Endothelial cell of umbilical vein (primary cell): Measurements from ENCODE around the gene ANKS1A. TPM values are rescaled to one million over a fixed set of nuclear protein-coding genes. Genes with fewer than 3 reads are reported as not detected.

Experiments used
- BruUV-seq: library from RNA; stranded (reverse); fragments of 400-500 nt; replicated peaks from 2 replicates; lab custom pipeline; 2021; lab: Mats Ljungman, UMichigan
- CTCF ChIA-PET: fragments of 300-600, 350-600 bp; sonication (Branson Sonifier 250); formaldehyde crosslinking; loops from one replicate; lab custom pipeline; 2021; ENCODE audit warnings: antibody characterized with exemption, inconsistent platforms; lab: Charles Lee
- POLR2A ChIA-PET: fragments of 300-600, 350-600 bp; sonication (Branson Sonifier 250); formaldehyde crosslinking; loops from one replicate; lab custom pipeline; 2021; ENCODE audit warnings: antibody characterized with exemption, inconsistent platforms; lab: Charles Lee
- DNase-seq: peaks from one replicate; pipeline ENCODE4 v3.0.0-alpha.2; 2011; ENCODE audit warnings: low read depth, low spot score
- FAIRE-seq: peaks from 2 replicates; lab custom pipeline; 2011; peaks lifted over from hg19 to GRCh38; lab: Jason Lieb, UNC
- H2AFZ ChIP-seq: 2 replicates; pipeline ENCODE4 v1.6.0; 2012; ENCODE audit warnings: low read depth, low read length, control low read depth, inconsistent platforms
- H3K27ac ChIP-seq: 2 replicates; pipeline ENCODE4 v1.5.1; 2011; ENCODE audit warnings: low read depth, mild to moderate bottlenecking, control low read depth, low read length, moderate library complexity; ENCODE audit not compliant: insufficient read depth
- H3K27me3 ChIP-seq, 2 experiments: 2 replicates each; pipeline versions ENCODE4 v1.6.0 to v1.6.1; 2011; ENCODE audit warnings: low read length in 2 of 2, mixed read lengths in 1 of 2; ENCODE audit not compliant: control insufficient read depth in 2 of 2, insufficient read depth in 2 of 2
- H3K36me3 ChIP-seq, 2 experiments: 2 replicates in 1 of 2; 3 replicates in 1 of 2; pipeline ENCODE4 v1.5.1; 2011; ENCODE audit warnings: low read length in 2 of 2, mild to moderate bottlenecking in 1 of 2, moderate library complexity in 1 of 2; ENCODE audit not compliant: control insufficient read depth in 2 of 2, insufficient read depth in 2 of 2; ENCODE audit errors: extremely low read depth in 1 of 2
- H3K4me1 ChIP-seq: 3 replicates; pipeline ENCODE4 v1.5.1; 2011; ENCODE audit warnings: mild to moderate bottlenecking, low read length; ENCODE audit not compliant: control insufficient read depth, insufficient read depth; ENCODE audit errors: extremely low read depth
- H3K4me2 ChIP-seq: 2 replicates; pipeline ENCODE4 v1.6.1; 2011; ENCODE audit warnings: low read length, control low read depth, mixed read lengths; ENCODE audit not compliant: insufficient read depth
- H3K4me3 ChIP-seq, 3 experiments: fragments of 200-600 bp in 1 of 3; sonication (generic), shearing (Covaris generic) in 1 of 3; replicated peaks in 1 of 3; 2 replicates each; pipeline ENCODE4 v1.5.1; 2011 to 2016; ENCODE audit warnings: control low read depth in 3 of 3, low read length in 3 of 3, mild to moderate bottlenecking in 2 of 3, inconsistent platforms in 1 of 3, low read depth in 1 of 3, moderate library complexity in 1 of 3; ENCODE audit not compliant: insufficient read depth in 1 of 3
- H3K79me2 ChIP-seq: 2 replicates; pipeline ENCODE4 v1.6.0; 2012; ENCODE audit warnings: low read length, inconsistent platforms; ENCODE audit not compliant: control insufficient read depth, insufficient read depth
- H3K9ac ChIP-seq: replicated peaks from 2 replicates; pipeline ENCODE3; 2011; ENCODE audit warnings: low read length, control low read depth; ENCODE audit not compliant: insufficient read depth; ENCODE audit errors: extremely low read depth
- H3K9me1 ChIP-seq: replicated peaks from 3 replicates; pipeline ENCODE4 v1.6.0; 2011; ENCODE audit warnings: mild to moderate bottlenecking, low read length; ENCODE audit not compliant: control insufficient read depth, insufficient read depth; ENCODE audit errors: extremely low read depth
- H3K9me3 ChIP-seq: replicated peaks from 2 replicates; pipeline ENCODE4 v1.5.1; 2012; ENCODE audit warnings: low read length, inconsistent platforms; ENCODE audit not compliant: control insufficient read depth, insufficient read depth
- H4K20me1 ChIP-seq: replicated peaks from 2 replicates; pipeline ENCODE3; 2011; ENCODE audit warnings: mild to moderate bottlenecking, low read length; ENCODE audit not compliant: control insufficient read depth, insufficient read depth; ENCODE audit errors: extremely low read depth
- EZH2 ChIP-seq: IDR thresholded peaks from 2 replicates; pipeline ENCODE4 v1.6.1; 2012; ENCODE audit warnings: borderline replicate concordance, low read depth, mild to moderate bottlenecking, moderate library complexity, low read length, inconsistent platforms; ENCODE audit not compliant: severe bottlenecking
- FOS ChIP-seq: IDR thresholded peaks from 2 replicates; pipeline ENCODE4 v1.6.1; 2011; ENCODE audit warnings: mild to moderate bottlenecking, low read length, moderate library complexity, borderline replicate concordance; ENCODE audit not compliant: insufficient read depth
- GATA2 ChIP-seq: IDR thresholded peaks from 2 replicates; pipeline ENCODE4 v1.7.0; 2011; ENCODE audit warnings: low read depth, mild to moderate bottlenecking, moderate library complexity, mixed read lengths, low read length; ENCODE audit not compliant: insufficient read length, insufficient read depth
- JUN ChIP-seq: IDR thresholded peaks from 2 replicates; pipeline ENCODE4 v1.6.1; 2011; ENCODE audit warnings: borderline replicate concordance, low read depth; ENCODE audit not compliant: insufficient read length, insufficient read depth
- MYC ChIP-seq: IDR thresholded peaks from one replicate; pipeline ENCODE4 v1.6.1; 2011; ENCODE audit warnings: mild to moderate bottlenecking, low read depth, low read length
- POLR2A ChIP-seq: IDR thresholded peaks from 2 replicates; pipeline ENCODE4 v1.6.1; 2012; ENCODE audit warnings: low read depth, mild to moderate bottlenecking, control low read depth, low read length
- POLR2AphosphoS5 ChIP-seq: IDR thresholded peaks from 2 replicates; pipeline ENCODE4 v1.6.1; 2012; ENCODE audit warnings: low read depth, mild to moderate bottlenecking, control low read depth, low read length, moderate library complexity; ENCODE audit not compliant: insufficient read depth
- dilution Hi-C: fragments of 300-500 bp; cut with MboI; formaldehyde crosslinking; loops from one replicate; pipeline ENCODE4 v1.15.0; 2019; ENCODE audit warnings: low sequenced_read_pairs; ENCODE audit not compliant: extremely low pct_ligation_motif_present
- intact Hi-C: fragments of 100-400 bp; cut with micrococcal nuclease; formaldehyde crosslinking; loops from one replicate; pipeline ENCODE4 v1.10.0; 2022
- polyA plus RNA-seq, 4 experiments: library from polyadenylated mRNA; depleted of rRNA in 3 of 4; stranded (reverse) in 3 of 4; unstranded in 1 of 4; fragments of >200 nt; gene quantifications; 2 replicates each; pipeline versions ENCODE4 v1.2.1 to v1.2.3, GENCODE V29; 2011 to 2012; ENCODE audit warnings: missing spikeins in 1 of 4
- total RNA-seq: library from RNA; stranded (reverse); gene quantifications from 2 replicates; pipeline ENCODE4 v1.2.3, GENCODE V29; 2021
- TF ChIP-seq, protein P1 (sequence below): IDR thresholded peaks from 2 replicates; pipeline ENCODE4 v1.6.1; 2011; ENCODE audit not compliant: insufficient read depth, insufficient read length
- TF ChIP-seq, protein P2 (sequence below), 2 donors: IDR thresholded peaks; 1 replicate in 1 of 2; 2 replicates in 1 of 2; pipeline ENCODE4 v1.5.1; 2011; ENCODE audit warnings: low read length in 2 of 2, mild to moderate bottlenecking in 2 of 2, moderate library complexity in 2 of 2, control low read depth in 1 of 2, inconsistent platforms in 1 of 2, low read depth in 1 of 2; ENCODE audit not compliant: insufficient read depth in 1 of 2; ENCODE audit errors: extremely low read depth in 1 of 2

Gene ANKS1A
- total and polyA plus RNA-seq, 2 donors (not counting 3 experiments of a cell fraction or from before 2014, with no cell fraction given): 8.9 to 26.1 TPM

DNA sequence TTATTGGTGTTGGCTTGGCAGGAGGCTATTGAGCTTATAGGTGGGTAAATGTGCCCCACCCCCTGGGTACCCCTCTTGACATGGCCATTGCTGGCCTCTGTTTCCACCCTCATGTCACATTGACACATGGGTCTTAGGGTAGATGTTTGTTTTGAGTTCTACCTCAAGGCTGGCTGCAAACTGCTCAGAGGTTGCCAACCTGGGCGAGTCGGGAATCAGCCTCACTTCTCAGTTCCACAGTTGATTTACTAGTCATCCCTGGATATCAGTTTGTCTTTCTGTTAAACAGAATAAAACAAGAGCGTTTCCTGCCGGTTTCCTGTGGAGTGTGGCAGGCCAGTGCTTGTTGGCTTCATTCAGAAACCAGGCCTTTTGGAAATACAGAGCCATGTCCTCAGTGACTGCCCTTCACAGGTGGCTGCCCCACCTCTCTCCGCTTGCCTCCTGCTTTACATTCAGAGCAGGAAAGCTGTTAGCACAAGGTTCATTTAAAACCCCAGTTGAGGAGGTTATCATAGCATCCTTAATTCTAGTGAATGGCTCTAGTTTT lies 146.5 kb downstream of the ANKS1A start:
- no peaks in the 10 kb centered on the region for H3K9me1 ChIP-seq
- intact Hi-C loops: loop anchor here (1.0 kb wide), 1 partner anchor 9 kb away; no protein-coding TSS in a partner anchor
- H3K9me3 ChIP-seq: no peaks in the 10 kb centered on the region
- peak; percentile 59 for DNase-seq
- dilution Hi-C loops: no loop called here
- peak; percentile 84 for FAIRE-seq
- ChIA-PET CTCF (interaction anchor here (1.0 to 1.6 kb wide), 3 partner anchors 9 to 104 kb away, joined by 3 to 7 read pairs (median 4); no protein-coding TSS in a partner anchor), POLR2A (interaction anchor here (1.0 kb wide), 1 partner anchor 9 kb away, joined by 3 read pairs; no protein-coding TSS in a partner anchor)
- peaks cover 26% of the 10 kb centered on the region for H3K4me1 ChIP-seq
- no peaks in the 10 kb centered on the region for H3K27me3 ChIP-seq
- H4K20me1 ChIP-seq: no peaks in the 10 kb centered on the region
- H2AFZ ChIP-seq: no peak overlapping the region
- H3K79me2 ChIP-seq: no peaks in the 10 kb centered on the region
- no peaks in the 10 kb centered on the region for H3K36me3 ChIP-seq
- peak overlapping the region; percentile 21 for H3K9ac ChIP-seq
- peak overlapping the region; percentile 60 for H3K4me2 ChIP-seq
- H3K4me3 ChIP-seq: no peak overlapping the region
- TF ChIP-seq, protein P1, sequence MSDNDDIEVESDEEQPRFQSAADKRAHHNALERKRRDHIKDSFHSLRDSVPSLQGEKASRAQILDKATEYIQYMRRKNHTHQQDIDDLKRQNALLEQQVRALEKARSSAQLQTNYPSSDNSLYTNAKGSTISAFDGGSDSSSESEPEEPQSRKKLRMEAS: no peak
- TF ChIP-seq MYC (no peak), POLR2A (no peak), GATA2 (no peak)
- BruUV-seq: no TSS peak
- H3K27ac ChIP-seq: peak overlapping the region; percentile 54

DNA sequence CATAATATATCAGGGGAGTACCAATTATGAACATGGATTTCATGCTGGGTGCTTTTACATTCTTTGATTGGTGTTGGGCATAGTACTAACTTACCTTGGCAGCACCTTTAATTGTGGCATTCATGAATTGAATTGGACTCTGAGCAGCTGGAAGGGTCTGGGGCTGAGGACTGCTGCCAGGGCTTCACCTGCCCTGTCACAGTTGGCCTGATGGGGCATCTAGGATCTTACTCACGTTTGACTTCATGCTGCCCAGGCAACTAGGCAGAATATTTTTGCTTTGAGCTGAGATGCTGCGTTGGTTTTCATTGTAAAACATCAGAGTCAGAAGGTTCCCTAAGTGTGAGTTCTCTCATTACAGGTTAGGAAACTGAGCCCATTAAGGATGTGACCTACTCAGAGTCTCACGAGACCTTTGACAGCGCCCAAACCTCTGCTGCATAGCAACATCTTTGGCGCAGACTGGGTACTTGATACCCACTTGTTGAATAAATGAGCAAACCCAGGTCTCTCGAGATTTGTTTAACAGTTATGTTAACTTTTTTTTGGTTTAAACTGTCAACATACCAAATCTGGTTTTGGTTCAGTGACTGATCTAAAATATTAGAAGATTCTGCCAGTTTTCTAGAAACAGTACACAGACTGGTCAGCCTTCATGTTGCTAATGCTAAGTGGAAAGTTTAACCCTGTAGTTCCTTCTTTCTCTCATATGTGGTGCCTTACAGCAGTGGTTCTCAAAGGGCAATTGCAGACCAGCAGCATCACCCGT lies 147.2 kb downstream of the ANKS1A start:
- H3K4me3 ChIP-seq: no peak overlapping the region
- peak overlapping the region; percentile 54 for H3K27ac ChIP-seq
- intact Hi-C loops: no loop called here
- no peaks in the 10 kb centered on the region for H4K20me1 ChIP-seq
- no peak overlapping the region for H2AFZ ChIP-seq
- DNase-seq (no peak), FAIRE-seq (peak; percentile 55)
- ChIA-PET CTCF (interaction anchor here (1.1 kb wide), 1 partner anchor 8 kb away, joined by 3 read pairs; no protein-coding TSS in a partner anchor), POLR2A (no interaction called here)
- no peaks in the 10 kb centered on the region for H3K36me3 ChIP-seq
- peaks cover 26% of the 10 kb centered on the region for H3K4me1 ChIP-seq
- TF ChIP-seq JUN (no peak), FOS (no peak), GATA2 (no peak), POLR2AphosphoS5 (no peak), EZH2 (no peak), MYC (no peak), POLR2A (no peak)
- TF ChIP-seq, protein P2, sequence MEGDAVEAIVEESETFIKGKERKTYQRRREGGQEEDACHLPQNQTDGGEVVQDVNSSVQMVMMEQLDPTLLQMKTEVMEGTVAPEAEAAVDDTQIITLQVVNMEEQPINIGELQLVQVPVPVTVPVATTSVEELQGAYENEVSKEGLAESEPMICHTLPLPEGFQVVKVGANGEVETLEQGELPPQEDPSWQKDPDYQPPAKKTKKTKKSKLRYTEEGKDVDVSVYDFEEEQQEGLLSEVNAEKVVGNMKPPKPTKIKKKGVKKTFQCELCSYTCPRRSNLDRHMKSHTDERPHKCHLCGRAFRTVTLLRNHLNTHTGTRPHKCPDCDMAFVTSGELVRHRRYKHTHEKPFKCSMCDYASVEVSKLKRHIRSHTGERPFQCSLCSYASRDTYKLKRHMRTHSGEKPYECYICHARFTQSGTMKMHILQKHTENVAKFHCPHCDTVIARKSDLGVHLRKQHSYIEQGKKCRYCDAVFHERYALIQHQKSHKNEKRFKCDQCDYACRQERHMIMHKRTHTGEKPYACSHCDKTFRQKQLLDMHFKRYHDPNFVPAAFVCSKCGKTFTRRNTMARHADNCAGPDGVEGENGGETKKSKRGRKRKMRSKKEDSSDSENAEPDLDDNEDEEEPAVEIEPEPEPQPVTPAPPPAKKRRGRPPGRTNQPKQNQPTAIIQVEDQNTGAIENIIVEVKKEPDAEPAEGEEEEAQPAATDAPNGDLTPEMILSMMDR (IDR thresholded peaks at IDR 0.05; ENCODE audit: extremely low read depth in 1 of 2, insufficient read depth in 1 of 2, low read depth in 1 of 2, low read length in 2 of 2): no peak
- TF ChIP-seq, protein P1: no peak
- BruUV-seq: no TSS peak
- H3K9me3 ChIP-seq: no peaks in the 10 kb centered on the region
- dilution Hi-C loops: no loop called here
- H3K9me1 ChIP-seq: no peaks in the 10 kb centered on the region
- peak overlapping the region; percentile 60 for H3K4me2 ChIP-seq
- H3K79me2 ChIP-seq: no peaks in the 10 kb centered on the region
- H3K27me3 ChIP-seq: no peaks in the 10 kb centered on the region
- no peak overlapping the region for H3K9ac ChIP-seq
